Measurements from ENCODE around the gene CBX4. TPM values are rescaled to one million over a fixed set of nuclear protein-coding genes. Genes with fewer than 3 reads are reported as not detected.

Gene CBX4
- polyA plus RNA-seq, 1 of the 3 experiments (the other 2 are of a cell fraction), result 21.9 TPM

DNA sequence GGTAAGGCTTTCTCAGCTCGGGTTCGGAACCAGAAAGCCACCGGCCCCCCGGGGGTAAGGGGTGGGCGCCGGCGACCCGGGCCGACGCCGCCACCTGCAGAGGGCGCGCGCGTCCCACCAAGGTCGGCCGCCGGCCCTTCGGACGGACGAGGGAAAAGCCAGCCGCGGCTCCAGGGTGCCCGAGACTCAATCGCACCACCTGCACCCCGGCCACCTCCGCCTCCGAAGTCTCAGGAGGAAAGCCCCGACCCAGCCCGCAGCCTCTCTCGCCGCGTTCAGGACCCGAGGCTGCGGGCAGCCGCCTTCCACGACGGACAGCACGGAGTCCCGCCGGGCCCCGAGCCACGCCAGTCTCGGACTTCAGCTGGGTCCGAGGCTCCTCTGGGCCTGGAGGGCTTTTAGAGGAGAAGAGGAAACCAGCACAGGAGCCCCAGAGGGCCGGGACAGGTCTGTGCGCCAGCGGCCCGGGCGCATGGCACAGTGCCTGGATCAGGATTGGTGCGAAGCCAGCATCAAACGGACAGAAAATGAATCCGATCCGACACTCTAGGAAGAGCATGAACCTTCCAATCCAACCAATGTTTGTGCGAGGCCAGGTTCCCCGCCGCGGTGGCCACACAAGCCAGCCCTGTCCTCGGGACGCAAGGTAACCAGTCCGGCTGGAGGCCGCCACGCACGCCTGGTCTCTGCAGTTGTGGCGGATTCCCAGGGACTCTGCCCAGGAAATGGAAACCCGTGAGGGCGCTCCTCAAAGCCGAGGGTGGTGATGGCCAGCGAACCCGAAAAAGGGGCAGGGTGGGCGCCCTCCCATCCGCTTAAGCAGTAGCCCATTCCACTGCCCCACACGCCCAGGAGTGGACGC is 49.1 kb downstream of the CBX4 start:
- Histone ChIP-seq H3K27me3 (ENCODE audit: insufficient read depth) (no peaks in the 10 kb centered on the region), H3K9me2 (no peaks in the 10 kb centered on the region), H4K20me1 (ENCODE audit: insufficient read depth) (peaks cover 10% of the 10 kb centered on the region), H3K9me3 (no peaks in the 10 kb centered on the region), H3K36me3 (replicated peaks in 1 of 2; ENCODE audit: control insufficient read depth in 1 of 2, insufficient read depth in 2 of 2, low read length in 1 of 2) (peaks cover 0 to 25% of the 10 kb centered on the region in 2 experiments), H3K4me1 (ENCODE audit: control insufficient read depth in 1 of 2, insufficient read depth in 2 of 2, low read depth in 1 of 2, low read length in 1 of 2) (peaks cover 11 to 59% of the 10 kb centered on the region in 2 experiments; a peak in 3 of 4 replicates), H2AFZ (ENCODE audit: low read depth) (no peak overlapping the region), H3K9ac (no peak overlapping the region), H3F3A (replicated peaks; ENCODE audit: insufficient read depth) (peaks cover 12% of the 10 kb centered on the region), H3K4me3 (ENCODE audit: low read depth in 2 of 2, low read length in 1 of 2) (no peak overlapping the region; a peak in 1 of 4 replicates), H3K4me2 (no peak overlapping the region), H3K79me2 (ENCODE audit: insufficient read depth) (peaks cover 4% of the 10 kb centered on the region), H3K27ac (ENCODE audit: low read depth in 2 of 2, low read length in 1 of 2) (no peak overlapping the region)
- ChIA-PET POLR2A (interaction anchor here (1.3 kb wide), 1 partner anchor 10 kb away, joined by 3 read pairs; no protein-coding TSS in a partner anchor), CTCF (interaction anchor here (0.6 to 2.6 kb wide), 4 partner anchors 19 to 44 kb away, joined by 3 to 8 read pairs (median 4); no protein-coding TSS in a partner anchor)
- no peak for TF ChIP-seq RFX5 (IDR thresholded peaks at IDR 0.05; ENCODE audit: low read length)
- TF ChIP-seq TCF12 (IDR thresholded peaks at IDR 0.05), result no peak
- TF ChIP-seq RAD21 (IDR thresholded peaks at IDR 0.05; ENCODE audit: low read length), result no peak
- no peak for TF ChIP-seq SIN3A (IDR thresholded peaks at IDR 0.05; ENCODE audit: borderline replicate concordance, low read depth, low read length)
- TF ChIP-seq FOXM1 (IDR thresholded peaks at IDR 0.05; ENCODE audit: low read depth), result no peak
- TF ChIP-seq EZH2phosphoT487 (IDR thresholded peaks at IDR 0.05; ENCODE audit: borderline replicate concordance, low read depth), result no peak
- 93% methylated on average over 59 of the region's 74 CpGs for WGBS (ENCODE audit: low lambda C conversion rate)
- peak; percentile 55 for DNase-seq

DNA sequence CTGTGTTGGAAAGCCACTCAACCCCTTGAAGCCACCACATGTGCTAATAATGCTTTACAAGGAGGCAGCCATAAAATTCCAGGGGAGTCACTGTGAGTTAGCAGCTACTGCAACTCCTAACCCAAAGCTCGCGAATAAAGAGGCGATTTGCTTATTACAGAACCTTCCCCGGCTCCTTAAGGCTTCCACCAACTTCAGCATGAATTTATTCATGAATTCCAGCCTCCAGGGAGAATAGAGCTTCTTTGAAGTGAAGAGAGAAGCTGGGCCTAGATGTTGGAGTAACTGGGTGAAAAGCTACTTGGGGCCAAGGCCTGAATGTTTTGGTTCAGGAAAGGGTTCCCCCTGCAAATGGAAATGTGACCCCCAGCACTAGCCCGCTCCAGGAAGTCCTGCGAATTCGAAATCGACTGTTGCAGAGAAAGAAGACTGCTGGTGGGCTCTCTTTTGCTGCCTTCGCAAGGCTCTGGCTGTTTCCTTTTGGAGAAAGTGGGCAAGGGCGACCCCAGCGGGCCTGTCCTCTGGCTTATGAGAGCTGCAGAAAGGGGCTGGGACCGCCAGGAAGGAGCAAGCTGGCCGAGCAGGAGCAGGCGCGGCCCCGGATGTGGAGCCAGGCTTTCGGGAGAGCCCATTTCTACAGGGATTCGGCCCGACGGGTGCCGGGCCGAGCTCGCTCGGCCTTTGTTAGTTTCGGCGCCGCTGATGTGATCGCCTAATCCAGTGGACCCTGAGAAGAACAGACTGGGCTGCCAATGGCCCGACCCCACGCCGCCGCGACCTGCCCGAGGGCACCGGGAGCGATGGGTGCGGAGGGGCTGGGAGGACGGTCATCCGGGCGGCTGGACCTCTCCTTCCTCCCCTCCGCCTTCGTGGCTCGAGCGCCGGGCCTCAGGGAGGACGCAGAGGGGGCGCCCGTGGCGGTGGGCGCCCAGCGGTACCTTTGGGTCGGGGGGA is 50.0 kb downstream of the CBX4 start:
- peaks cover 19% of the 10 kb centered on the region for H4K20me1 ChIP-seq (ENCODE audit: insufficient read depth)
- H3K36me3 ChIP-seq (replicated peaks in 1 of 2; ENCODE audit: control insufficient read depth in 1 of 2, insufficient read depth in 2 of 2, low read length in 1 of 2), result peaks cover 0 to 25% of the 10 kb centered on the region in 2 experiments
- H3K9me2 ChIP-seq, result no peaks in the 10 kb centered on the region
- DNase-seq, result no peak
- no peak overlapping the region for H3K4me2 ChIP-seq
- POLR2A ChIA-PET, result interaction anchor here (1.0 to 1.3 kb wide), 2 partner anchors 9 to 55 kb away, joined by 3 read pairs; no protein-coding TSS in a partner anchor
- CTCF ChIA-PET, result interaction anchor here (0.6 to 1.6 kb wide), 6 partner anchors 8 to 51 kb away, joined by 3 to 5 read pairs (median 3); partner anchors contain the start of genes CBX2 and CBX8
- H2AFZ ChIP-seq (ENCODE audit: low read depth), result no peak overlapping the region
- TF ChIP-seq, protein P1, sequence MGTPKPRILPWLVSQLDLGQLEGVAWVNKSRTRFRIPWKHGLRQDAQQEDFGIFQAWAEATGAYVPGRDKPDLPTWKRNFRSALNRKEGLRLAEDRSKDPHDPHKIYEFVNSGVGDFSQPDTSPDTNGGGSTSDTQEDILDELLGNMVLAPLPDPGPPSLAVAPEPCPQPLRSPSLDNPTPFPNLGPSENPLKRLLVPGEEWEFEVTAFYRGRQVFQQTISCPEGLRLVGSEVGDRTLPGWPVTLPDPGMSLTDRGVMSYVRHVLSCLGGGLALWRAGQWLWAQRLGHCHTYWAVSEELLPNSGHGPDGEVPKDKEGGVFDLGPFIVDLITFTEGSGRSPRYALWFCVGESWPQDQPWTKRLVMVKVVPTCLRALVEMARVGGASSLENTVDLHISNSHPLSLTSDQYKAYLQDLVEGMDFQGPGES (IDR thresholded peaks at IDR 0.05; ENCODE audit: low read depth, low read length), result no peak
- TF ChIP-seq YY1 (IDR thresholded peaks at IDR 0.05; ENCODE audit: low read depth) (no peak), RXRA (IDR thresholded peaks at IDR 0.05; ENCODE audit: borderline replicate concordance, low read depth) (no peak), ELF1 (IDR thresholded peaks at IDR 0.05) (no peak), RCOR1 (IDR thresholded peaks at IDR 0.05; ENCODE audit: low read length) (no peak), PBX3 (IDR thresholded peaks at IDR 0.05) (no peak), TCF12 (IDR thresholded peaks at IDR 0.05) (no peak), MXI1 (IDR thresholded peaks at IDR 0.05; ENCODE audit: low read depth, low read length) (no peak), EP300 (IDR thresholded peaks at IDR 0.05; ENCODE audit: borderline replicate concordance in 1 of 2, low read depth in 1 of 2, low read length in 1 of 2) (no peak), FOXJ3 (CRISPR knock-in tag; IDR thresholded peaks at IDR 0.05) (no peak)
- TF ChIP-seq, protein P2, sequence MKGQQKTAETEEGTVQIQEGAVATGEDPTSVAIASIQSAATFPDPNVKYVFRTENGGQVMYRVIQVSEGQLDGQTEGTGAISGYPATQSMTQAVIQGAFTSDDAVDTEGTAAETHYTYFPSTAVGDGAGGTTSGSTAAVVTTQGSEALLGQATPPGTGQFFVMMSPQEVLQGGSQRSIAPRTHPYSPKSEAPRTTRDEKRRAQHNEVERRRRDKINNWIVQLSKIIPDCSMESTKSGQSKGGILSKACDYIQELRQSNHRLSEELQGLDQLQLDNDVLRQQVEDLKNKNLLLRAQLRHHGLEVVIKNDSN (IDR thresholded peaks at IDR 0.05; ENCODE audit: borderline replicate concordance, low read depth), result no peak
- no peaks in the 10 kb centered on the region; the same call in 1 of the 2 replicates for H3K79me2 ChIP-seq (ENCODE audit: insufficient read depth)
- H3K27ac ChIP-seq (ENCODE audit: low read depth in 2 of 2, low read length in 1 of 2), result no peak overlapping the region; a peak in 1 of 4 replicates
- peaks cover 11 to 50% of the 10 kb centered on the region in 2 experiments; a peak in 3 of 4 replicates for H3K4me1 ChIP-seq (ENCODE audit: control insufficient read depth in 1 of 2, insufficient read depth in 2 of 2, low read depth in 1 of 2, low read length in 1 of 2)
- no peak overlapping the region for H3K9ac ChIP-seq
- H3F3A ChIP-seq (replicated peaks; ENCODE audit: insufficient read depth), result peaks cover 12% of the 10 kb centered on the region
- H3K9me3 ChIP-seq, result no peaks in the 10 kb centered on the region
- no peaks in the 10 kb centered on the region for H3K27me3 ChIP-seq (ENCODE audit: insufficient read depth)
- no peak overlapping the region; a peak in 1 of 4 replicates for H3K4me3 ChIP-seq (ENCODE audit: low read depth in 2 of 2, low read length in 1 of 2)
- WGBS (ENCODE audit: low lambda C conversion rate), result 92% methylated on average over 35 of the region's 52 CpGs

Data from SK-N-SH (cell line).